GM23248 (cell line): ENCODE results near the gene ATXN7L1.

Experiments used
- EZH2 ChIP-seq: fragments of 200-600 bp; sonication (generic); IDR thresholded peaks from 2 replicates; pipeline ENCODE4 v1.6.1; 2018; ENCODE audit warnings: antibody characterized with exemption, mild to moderate bottlenecking; ENCODE audit not compliant: insufficient read depth, poor library complexity, severe bottlenecking
- EZH2phosphoT487 ChIP-seq: fragments of 200-600 bp; sonication (generic); IDR thresholded peaks from 2 replicates; pipeline ENCODE4 v1.6.1; 2018; ENCODE audit warnings: antibody characterized with exemption, moderate library complexity, mild to moderate bottlenecking, low read depth; ENCODE audit not compliant: insufficient read depth

DNA sequence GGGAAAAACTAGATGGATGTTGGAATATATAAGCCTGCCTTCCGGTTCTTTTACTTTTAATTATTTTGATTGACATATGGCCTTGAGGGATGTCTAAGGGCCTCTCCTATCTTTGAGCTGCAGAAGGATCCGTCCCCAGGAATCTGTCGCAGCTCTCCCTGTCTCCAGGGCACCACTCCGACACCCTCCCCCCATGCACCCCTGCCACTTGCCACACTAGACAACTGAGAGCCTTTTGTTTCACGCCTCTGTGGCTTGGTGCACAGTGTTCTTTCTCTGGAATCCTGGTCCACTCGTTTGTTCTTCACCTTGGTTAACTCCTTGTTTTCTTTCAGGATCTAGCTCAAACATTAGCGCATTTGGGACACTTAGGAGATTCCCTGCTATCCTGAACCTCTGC lies 171.0 kb downstream of the ATXN7L1 start:
- no peak for TF ChIP-seq EZH2
- TF ChIP-seq EZH2phosphoT487 = no peak
